HepG2 (cell line): ENCODE results near the gene FETUB. TPM values are rescaled to one million over a fixed set of nuclear protein-coding genes. Genes with fewer than 3 reads are reported as not detected.

Source experiments
- CENPX ChIP-seq: sonication (generic); formaldehyde crosslinking; IDR thresholded peaks from 2 replicates; pipeline ENCODE4 v1.9.0; 2021; ENCODE audit warnings: mild to moderate bottlenecking, missing genetic modification reagents, moderate library complexity
- EP300 ChIP-seq, 3 experiments: sonication (generic) in 1 of 3; formaldehyde crosslinking in 1 of 3; IDR thresholded peaks; 2 replicates each; pipeline versions ENCODE4 v1.5.1 to v1.6.1; 2011 to 2020; ENCODE audit warnings: low read depth in 2 of 3, low read length in 2 of 3, borderline replicate concordance in 1 of 3, improper control_type of control experiment in 1 of 3, mild to moderate bottlenecking in 1 of 3, missing genetic modification reagents in 1 of 3, moderate library complexity in 1 of 3
- HNRNPUL1 ChIP-seq: fragments of 200-400 bp; formaldehyde crosslinking; IDR thresholded peaks from 2 replicates; pipeline ENCODE4 v1.6.1; 2017; ENCODE audit warnings: low read depth, mild to moderate bottlenecking, low read length, moderate library complexity
- HOXA7 ChIP-seq: sonication (generic); formaldehyde crosslinking; IDR thresholded peaks from 2 replicates; pipeline ENCODE4 v1.8.1; 2022; ENCODE audit warnings: mild to moderate bottlenecking, missing genetic modification reagents, moderate library complexity
- KLF13 ChIP-seq: sonication (generic); formaldehyde crosslinking; IDR thresholded peaks from 2 replicates; pipeline ENCODE4 v1.4.0; 2020; ENCODE audit warnings: mild to moderate bottlenecking, missing genetic modification reagents
- LCORL ChIP-seq, 2 experiments: fragments of 450-650 bp in 1 of 2; sonication (generic) in 1 of 2; formaldehyde crosslinking in 1 of 2; IDR thresholded peaks; 2 replicates each; pipeline versions ENCODE4 v1.5.0 to v1.6.1; 2017 to 2020; ENCODE audit warnings: antibody characterized with exemption in 1 of 2, missing genetic modification reagents in 1 of 2
- NKX3-1 ChIP-seq: sonication (generic); formaldehyde crosslinking; IDR thresholded peaks from 2 replicates; pipeline ENCODE4 v1.5.0; 2020; ENCODE audit warnings: missing genetic modification reagents
- NR2F6 ChIP-seq, 2 experiments: IDR thresholded peaks; 2 replicates each; pipeline ENCODE4 v1.6.1; 2016; ENCODE audit warnings: antibody characterized with exemption in 1 of 2, mild to moderate bottlenecking in 1 of 2
- PHF21A ChIP-seq: sonication (generic); formaldehyde crosslinking; IDR thresholded peaks from 2 replicates; pipeline ENCODE4 v1.5.0; 2020; ENCODE audit warnings: mild to moderate bottlenecking, missing genetic modification reagents
- PPARG ChIP-seq: conservative IDR thresholded peaks from 2 replicates; pipeline ENCODE4 v1.6.1; 2016; ENCODE audit warnings: missing biosample characterization, missing genetic modification reagents
- PREB ChIP-seq: sonication (generic); formaldehyde crosslinking; IDR thresholded peaks from 2 replicates; pipeline ENCODE4 v1.4.0; 2020; ENCODE audit warnings: missing genetic modification reagents
- RXRB ChIP-seq: IDR thresholded peaks from 2 replicates; pipeline ENCODE4 v1.6.1; 2016; ENCODE audit warnings: borderline replicate concordance, missing genetic modification reagents, missing compliant biosample characterization
- SALL2 ChIP-seq: sonication (generic); formaldehyde crosslinking; IDR thresholded peaks from 2 replicates; pipeline ENCODE4 v1.8.1; 2023; ENCODE audit warnings: mild to moderate bottlenecking, missing genetic modification reagents, inconsistent platforms
- SIX4 ChIP-seq: sonication (generic); formaldehyde crosslinking; IDR thresholded peaks from 2 replicates; pipeline ENCODE4 v1.4.0; 2020; ENCODE audit warnings: missing genetic modification reagents
- TBP ChIP-seq: sonication (generic); formaldehyde crosslinking; IDR thresholded peaks from 2 replicates; pipeline ENCODE4 v1.5.0; 2020; ENCODE audit warnings: missing genetic modification reagents
- ZFAT ChIP-seq: sonication (generic); formaldehyde crosslinking; conservative IDR thresholded peaks from 2 replicates; pipeline ENCODE4 v1.8.1; 2023; ENCODE audit warnings: missing genetic modification reagents, inconsistent platforms
- ZFP36 ChIP-seq: fragments of 150-350 bp; IDR thresholded peaks from 2 replicates; pipeline ENCODE4 v1.6.1; 2018; ENCODE audit warnings: borderline replicate concordance, low read length, low read depth; ENCODE audit not compliant: partially characterized antibody
- ZFY ChIP-seq: sonication (generic); formaldehyde crosslinking; IDR thresholded peaks from 2 replicates; pipeline ENCODE4 v1.4.0; 2020; ENCODE audit warnings: missing genetic modification reagents
- ZKSCAN5 ChIP-seq: sonication (generic); formaldehyde crosslinking; IDR thresholded peaks from 2 replicates; pipeline ENCODE4 v1.5.1; 2020; ENCODE audit warnings: mild to moderate bottlenecking, missing genetic modification reagents
- ZNF143 ChIP-seq: sonication (generic); formaldehyde crosslinking; IDR thresholded peaks from 2 replicates; pipeline ENCODE4 v1.4.0; 2020; ENCODE audit warnings: missing genetic modification reagents
- ZNF276 ChIP-seq: sonication (generic); formaldehyde crosslinking; IDR thresholded peaks from 2 replicates; pipeline ENCODE4 v1.4.0; 2020; ENCODE audit warnings: mild to moderate bottlenecking, low read depth, missing genetic modification reagents
- ZNF33B ChIP-seq: sonication (generic); formaldehyde crosslinking; IDR thresholded peaks from 2 replicates; pipeline ENCODE4 v1.5.1; 2020; ENCODE audit warnings: mild to moderate bottlenecking, missing genetic modification reagents
- ZNF549 ChIP-seq: sonication (generic); formaldehyde crosslinking; IDR thresholded peaks from 2 replicates; pipeline ENCODE4 v1.5.0; 2020; ENCODE audit warnings: missing genetic modification reagents
- ZNF550 ChIP-seq: sonication (generic); formaldehyde crosslinking; IDR thresholded peaks from 2 replicates; pipeline ENCODE4 v1.4.0; 2020; ENCODE audit warnings: mild to moderate bottlenecking, missing genetic modification reagents, borderline replicate concordance
- ZNF792 ChIP-seq: IDR thresholded peaks from 2 replicates; pipeline ENCODE4 v1.6.1; 2016
- polyA plus RNA-seq, 8 experiments: library from polyadenylated mRNA; depleted of rRNA in 3 of 8; stranded (reverse) in 7 of 8; unstranded in 1 of 8; fragments of >200 nt; fragmentation: Illumina TruSeq in 4 of 8; extraction: Trizol in 4 of 8; gene quantifications; 2 replicates each; pipeline versions ENCODE4 v1.2.1 to v1.2.3, GENCODE V29; 2011 to 2016; ENCODE audit warnings: low read depth in 4 of 8, missing spikeins in 1 of 8, mixed read lengths in 1 of 8; ENCODE audit not compliant: insufficient read depth in 1 of 8
- total RNA-seq, 5 experiments: library from RNA; depleted of rRNA; stranded (reverse); fragments of >200 nt; fragmentation: Illumina TruSeq; extraction: Trizol; gene quantifications; 2 replicates each; pipeline ENCODE4 v1.2.3, GENCODE V29; 2016; ENCODE audit warnings: low read depth in 1 of 5
- TF ChIP-seq, protein P1 (sequence below): sonication (generic); formaldehyde crosslinking; IDR thresholded peaks from 2 replicates; pipeline ENCODE4 v1.8.1; 2023; ENCODE audit warnings: missing genetic modification reagents, inconsistent platforms, borderline replicate concordance

FETUB gene
- total and polyA plus RNA-seq, 2 of the 13 experiments (the other 11 are each of a cell fraction or from before 2014, with no cell fraction given) = 2.1 to 4.4 TPM

GRCh38 chr3:186614597-186615483 is 25.4 kb upstream of the FETUB start (continued):
- TF ChIP-seq ZNF276 (CRISPR knock-in tag) (peak; percentile 70; the same call in 1 of the 2 replicates), HNRNPUL1 (no peak), TBP (no peak), RXRB (CRISPR knock-in tag) (no peak), ZNF143 (CRISPR knock-in tag) (no peak), HOXA7 (CRISPR knock-in tag) (no peak), ZFAT (CRISPR knock-in tag) (peak; percentile 5; the same call in 1 of the 2 replicates), ZNF33B (CRISPR knock-in tag) (no peak), SIX4 (no peak), NR2F6 (IDR thresholded peaks at IDR 0.05) (0 out of 2 replicates have a peak, but pooled peaks have one; percentile 14), NR2F6 (CRISPR knock-in tag; IDR thresholded peaks at IDR 0.05) (peak; percentile 34; the same call in 1 of the 2 replicates), PHF21A (no peak), ZFY (CRISPR knock-in tag) (no peak; the same call in 1 of the 2 replicates), EP300 (IDR thresholded peaks at IDR 0.05; ENCODE audit: low read depth in 2 of 2, low read length in 2 of 2) (no peak), EP300 (CRISPR knock-in tag; IDR thresholded peaks at IDR 0.05; ENCODE audit: borderline replicate concordance) (no peak), ZNF549 (CRISPR knock-in tag) (no peak), SALL2 (no peak), PPARG (CRISPR knock-in tag) (no peak), KLF13 (no peak), NKX3-1 (no peak; the same call in 1 of the 2 replicates), LCORL (IDR thresholded peaks at IDR 0.05) (no peak), LCORL (CRISPR knock-in tag; IDR thresholded peaks at IDR 0.05) (no peak), ZFP36 (no peak), CENPX (CRISPR knock-in tag) (no peak), PREB (CRISPR knock-in tag) (no peak), ZKSCAN5 (CRISPR knock-in tag) (no peak), ZNF792 (CRISPR knock-in tag) (peak; percentile 53; the same call in 1 of the 2 replicates), ZNF550 (CRISPR knock-in tag) (no peak)
- TF ChIP-seq, protein P1, sequence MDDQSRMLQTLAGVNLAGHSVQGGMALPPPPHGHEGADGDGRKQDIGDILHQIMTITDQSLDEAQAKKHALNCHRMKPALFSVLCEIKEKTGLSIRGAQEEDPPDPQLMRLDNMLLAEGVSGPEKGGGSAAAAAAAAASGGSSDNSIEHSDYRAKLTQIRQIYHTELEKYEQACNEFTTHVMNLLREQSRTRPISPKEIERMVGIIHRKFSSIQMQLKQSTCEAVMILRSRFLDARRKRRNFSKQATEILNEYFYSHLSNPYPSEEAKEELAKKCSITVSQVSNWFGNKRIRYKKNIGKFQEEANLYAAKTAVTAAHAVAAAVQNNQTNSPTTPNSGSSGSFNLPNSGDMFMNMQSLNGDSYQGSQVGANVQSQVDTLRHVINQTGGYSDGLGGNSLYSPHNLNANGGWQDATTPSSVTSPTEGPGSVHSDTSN (CRISPR knock-in tag) = no peak
